ENCODE results near the gene PLCXD3.

Gene PLCXD3

GRCh38 chr5:41465493-41466171, 44.8 kb downstream of the PLCXD3 start:
- no peak for TF ChIP-seq EZH2 (IDR thresholded peaks at IDR 0.05)
- TF ChIP-seq FOXP2 (optimal IDR thresholded peaks at IDR 0.05; ENCODE audit: control extremely low read depth, extremely low read length, insufficient read depth), result no peak
- no peak for TF ChIP-seq POLR2AphosphoS5 (IDR thresholded peaks at IDR 0.05; ENCODE audit: borderline replicate concordance, low read depth, low read length)
- DNase-seq (ENCODE audit: low read depth, low spot score), result no peak
- Histone ChIP-seq H3K4me3 (no peak overlapping the region), H3K9ac (ENCODE audit: insufficient read length) (no peak overlapping the region), H3K9me3 (ENCODE audit: low read depth, low read length) (0 out of 2 replicates have a peak, but pooled peaks cover 8% of the 10 kb centered on the region), H3K27ac (no peak overlapping the region), H3K36me3 (ENCODE audit: insufficient read depth, low read length) (no peaks in the 10 kb centered on the region)

- H3K4me3 ChIP-seq, result no peak overlapping the region
- TF ChIP-seq POLR2AphosphoS5 (IDR thresholded peaks at IDR 0.05; ENCODE audit: borderline replicate concordance, low read depth, low read length) (no peak), EZH2 (IDR thresholded peaks at IDR 0.05) (no peak)
- H3K36me3 ChIP-seq (ENCODE audit: insufficient read depth, low read length), result no peaks in the 10 kb centered on the region
Observed at GRCh38 chr5:41459557-41459956, 50.8 kb downstream of the PLCXD3 start.

GRCh38 chr5:41457094-41457493, 53.3 kb downstream of the PLCXD3 start:
- no peak for TF ChIP-seq POLR2AphosphoS5 (IDR thresholded peaks at IDR 0.05; ENCODE audit: borderline replicate concordance, low read depth, low read length)
- no peak for TF ChIP-seq EZH2 (IDR thresholded peaks at IDR 0.05)
- TF ChIP-seq FOXP2 (optimal IDR thresholded peaks at IDR 0.05; ENCODE audit: control extremely low read depth, extremely low read length, insufficient read depth), result no peak
- Histone ChIP-seq H3K9me3 (ENCODE audit: low read depth, low read length) (no peaks in the 10 kb centered on the region), H3K9ac (ENCODE audit: insufficient read length) (no peak overlapping the region), H3K4me3 (no peak overlapping the region), H3K27ac (no peak overlapping the region), H3K36me3 (ENCODE audit: insufficient read depth, low read length) (no peaks in the 10 kb centered on the region)
- DNase-seq (ENCODE audit: low read depth, low spot score), result no peak

More at GRCh38 chr5:41459557-41459956, 50.8 kb downstream of the PLCXD3 start:
- no peak for DNase-seq (ENCODE audit: low read depth, low spot score)
- Histone ChIP-seq H3K27ac (no peak overlapping the region), H3K9ac (ENCODE audit: insufficient read length) (no peak overlapping the region), H3K9me3 (ENCODE audit: low read depth, low read length) (no peaks in the 10 kb centered on the region)

GRCh38 chr5:41452506-41452905, 57.9 kb downstream of the PLCXD3 start:
- H3K4me3 ChIP-seq, result no peak overlapping the region
- H3K9me3 ChIP-seq (ENCODE audit: low read depth, low read length), result no peaks in the 10 kb centered on the region
- TF ChIP-seq POLR2AphosphoS5 (IDR thresholded peaks at IDR 0.05; ENCODE audit: borderline replicate concordance, low read depth, low read length), result no peak
- no peak for TF ChIP-seq FOXP2 (optimal IDR thresholded peaks at IDR 0.05; ENCODE audit: control extremely low read depth, extremely low read length, insufficient read depth)
- no peak for TF ChIP-seq EZH2 (IDR thresholded peaks at IDR 0.05)
- no peak for DNase-seq (ENCODE audit: low read depth, low spot score)
- no peaks in the 10 kb centered on the region for H3K36me3 ChIP-seq (ENCODE audit: insufficient read depth, low read length)
- H3K27ac ChIP-seq, result no peak overlapping the region
- H3K9ac ChIP-seq (ENCODE audit: insufficient read length), result no peak overlapping the region

GRCh38 chr5:41447650-41448510, 62.5 kb downstream of the PLCXD3 start:
- no peak overlapping the region for H3K4me3 ChIP-seq
- no peaks in the 10 kb centered on the region for H3K9me3 ChIP-seq (ENCODE audit: low read depth, low read length)
- no peak overlapping the region for H3K27ac ChIP-seq
- TF ChIP-seq EZH2 (IDR thresholded peaks at IDR 0.05), result no peak
- TF ChIP-seq POLR2AphosphoS5 (IDR thresholded peaks at IDR 0.05; ENCODE audit: borderline replicate concordance, low read depth, low read length), result no peak
- no peak for TF ChIP-seq FOXP2 (optimal IDR thresholded peaks at IDR 0.05; ENCODE audit: control extremely low read depth, extremely low read length, insufficient read depth)
- DNase-seq (ENCODE audit: low read depth, low spot score), result no peak
- H3K36me3 ChIP-seq (ENCODE audit: insufficient read depth, low read length), result no peaks in the 10 kb centered on the region
- H3K9ac ChIP-seq (ENCODE audit: insufficient read length), result no peak overlapping the region

GRCh38 chr5:41445937-41446563, 64.4 kb downstream of the PLCXD3 start:
- DNase-seq (ENCODE audit: low read depth, low spot score), result no peak
- no peak overlapping the region for H3K4me3 ChIP-seq
- no peaks in the 10 kb centered on the region for H3K36me3 ChIP-seq (ENCODE audit: insufficient read depth, low read length)
- H3K9ac ChIP-seq (ENCODE audit: insufficient read length), result no peak overlapping the region
- H3K9me3 ChIP-seq (ENCODE audit: low read depth, low read length), result no peaks in the 10 kb centered on the region
- H3K27ac ChIP-seq, result no peak overlapping the region
- TF ChIP-seq FOXP2 (optimal IDR thresholded peaks at IDR 0.05; ENCODE audit: control extremely low read depth, extremely low read length, insufficient read depth), result no peak

DNA sequence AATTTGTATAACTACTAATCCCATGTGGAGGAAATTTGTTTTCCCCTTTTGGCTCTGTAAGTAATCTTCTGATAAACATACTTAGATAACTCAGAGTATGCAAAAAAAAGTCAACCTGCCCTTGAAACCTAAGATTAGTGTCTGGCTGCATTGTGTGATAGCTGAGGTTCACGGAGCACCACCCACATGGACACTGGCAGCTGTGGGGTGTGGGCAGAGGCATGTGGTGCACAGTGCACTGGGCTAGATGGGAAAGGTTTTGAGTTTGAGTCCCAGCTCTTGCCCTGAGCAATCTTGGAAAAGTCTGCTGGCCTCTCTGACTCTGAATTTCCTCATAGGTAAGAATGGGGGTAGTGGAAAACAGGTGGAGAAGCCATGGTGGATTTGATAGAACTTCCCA, 75.1 kb downstream of the PLCXD3 start:
- Histone ChIP-seq H3K36me3 (ENCODE audit: insufficient read depth, low read length) (no peaks in the 10 kb centered on the region), H3K9me3 (ENCODE audit: low read depth, low read length) (no peaks in the 10 kb centered on the region), H3K9ac (ENCODE audit: insufficient read length) (no peak overlapping the region), H3K27ac (no peak overlapping the region), H3K4me3 (no peak overlapping the region)
- no peak for DNase-seq (ENCODE audit: low read depth, low spot score)
- TF ChIP-seq FOXP2 (optimal IDR thresholded peaks at IDR 0.05; ENCODE audit: control extremely low read depth, extremely low read length, insufficient read depth), result no peak
- no peak for TF ChIP-seq EZH2 (IDR thresholded peaks at IDR 0.05)
- no peak for TF ChIP-seq POLR2AphosphoS5 (IDR thresholded peaks at IDR 0.05; ENCODE audit: borderline replicate concordance, low read depth, low read length)

DNA sequence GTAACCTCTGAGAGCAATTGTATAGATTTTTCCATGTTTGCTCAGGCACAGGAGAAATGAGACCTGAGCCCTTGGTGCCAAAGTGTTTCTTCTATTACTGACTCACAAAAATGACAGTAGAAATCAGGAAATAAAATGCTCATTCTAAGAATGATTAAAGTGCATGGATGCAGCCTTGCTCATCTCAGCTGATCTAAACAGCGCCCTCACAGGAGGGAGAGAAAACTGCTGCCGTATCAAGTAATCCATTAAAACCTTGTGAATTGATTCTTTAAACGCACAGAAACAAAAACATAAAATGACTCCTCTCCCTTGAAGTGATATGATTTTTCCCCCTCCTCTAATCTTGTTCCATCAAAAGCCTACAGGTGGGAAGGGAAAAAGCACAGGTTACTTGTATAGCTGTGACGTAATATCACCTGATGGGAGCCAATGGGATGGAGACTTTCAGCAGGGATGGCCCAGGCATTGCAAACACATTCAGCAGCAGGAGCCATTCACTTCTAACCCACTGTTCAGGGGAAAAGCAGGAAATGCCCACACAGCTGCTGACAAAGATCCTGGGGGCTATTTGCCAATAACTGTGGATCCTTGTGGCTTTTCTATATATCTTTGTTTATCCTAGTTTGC, 76.7 kb downstream of the PLCXD3 start:
- no peak for DNase-seq (ENCODE audit: low read depth, low spot score)
- TF ChIP-seq EZH2 (IDR thresholded peaks at IDR 0.05) (no peak), FOXP2 (optimal IDR thresholded peaks at IDR 0.05; ENCODE audit: control extremely low read depth, extremely low read length, insufficient read depth) (no peak), POLR2AphosphoS5 (IDR thresholded peaks at IDR 0.05; ENCODE audit: borderline replicate concordance, low read depth, low read length) (no peak)
- Histone ChIP-seq H3K9me3 (ENCODE audit: low read depth, low read length) (no peaks in the 10 kb centered on the region), H3K4me3 (no peak overlapping the region), H3K27ac (no peak overlapping the region), H3K9ac (ENCODE audit: insufficient read length) (no peak overlapping the region), H3K36me3 (ENCODE audit: insufficient read depth, low read length) (no peaks in the 10 kb centered on the region)

Measured in SK-N-MC (cell line).